Fibroblast of skin of right quadriceps (primary cell): Measurements from ENCODE around the gene SPATA19.
A peak's percentile ranks its signal among the peaks of the same experiment; 100 is the strongest.

Source experiments
- DNase-seq: peaks from one replicate; pipeline ENCODE4 v3.0.0-alpha.2; 2013

Gene SPATA19

DNA sequence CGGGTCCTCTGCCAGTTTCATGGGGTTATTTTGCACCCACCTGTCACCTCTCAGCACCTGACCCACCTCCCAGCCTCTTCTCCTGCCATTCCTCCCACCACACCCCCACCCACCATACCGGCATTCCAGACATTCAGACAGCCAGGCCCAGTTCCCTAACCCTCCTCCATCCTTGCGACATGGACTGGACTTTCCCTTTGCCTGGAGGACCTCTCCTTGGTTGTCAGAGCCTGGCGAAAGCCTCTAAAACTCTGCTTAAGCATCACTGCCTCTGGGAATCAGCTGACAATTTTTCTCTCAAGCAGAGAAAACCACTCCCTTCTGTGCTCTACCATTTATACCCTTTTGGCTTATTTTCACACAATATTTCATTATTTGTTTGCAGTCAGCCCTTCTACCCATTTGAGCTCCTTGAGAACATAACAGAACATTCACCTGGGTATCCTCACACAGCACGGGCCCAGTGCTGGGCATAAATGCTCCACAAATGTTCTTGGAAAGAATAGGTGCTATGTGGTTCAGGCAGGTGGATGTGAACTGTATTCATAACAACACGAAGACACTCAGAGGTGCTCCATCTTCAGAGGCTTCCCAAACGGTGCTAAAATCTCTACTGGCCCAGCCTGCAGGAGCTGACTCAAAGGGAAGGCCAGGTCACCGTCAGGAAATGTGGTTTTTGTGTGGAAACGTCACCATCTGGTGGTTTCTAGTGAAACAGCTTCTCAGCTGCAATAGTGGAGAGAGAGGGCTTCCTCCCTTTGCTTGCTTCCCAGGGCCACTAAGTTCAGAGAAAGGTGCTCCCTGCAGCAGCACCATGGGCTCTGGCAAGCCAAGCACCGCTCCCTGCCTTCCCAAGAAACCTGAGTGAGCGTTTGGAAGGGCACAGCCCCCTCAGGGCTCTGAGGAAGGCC is 10.4 kb downstream of the SPATA19 start:
- peak; percentile 47 for DNase-seq

DNA sequence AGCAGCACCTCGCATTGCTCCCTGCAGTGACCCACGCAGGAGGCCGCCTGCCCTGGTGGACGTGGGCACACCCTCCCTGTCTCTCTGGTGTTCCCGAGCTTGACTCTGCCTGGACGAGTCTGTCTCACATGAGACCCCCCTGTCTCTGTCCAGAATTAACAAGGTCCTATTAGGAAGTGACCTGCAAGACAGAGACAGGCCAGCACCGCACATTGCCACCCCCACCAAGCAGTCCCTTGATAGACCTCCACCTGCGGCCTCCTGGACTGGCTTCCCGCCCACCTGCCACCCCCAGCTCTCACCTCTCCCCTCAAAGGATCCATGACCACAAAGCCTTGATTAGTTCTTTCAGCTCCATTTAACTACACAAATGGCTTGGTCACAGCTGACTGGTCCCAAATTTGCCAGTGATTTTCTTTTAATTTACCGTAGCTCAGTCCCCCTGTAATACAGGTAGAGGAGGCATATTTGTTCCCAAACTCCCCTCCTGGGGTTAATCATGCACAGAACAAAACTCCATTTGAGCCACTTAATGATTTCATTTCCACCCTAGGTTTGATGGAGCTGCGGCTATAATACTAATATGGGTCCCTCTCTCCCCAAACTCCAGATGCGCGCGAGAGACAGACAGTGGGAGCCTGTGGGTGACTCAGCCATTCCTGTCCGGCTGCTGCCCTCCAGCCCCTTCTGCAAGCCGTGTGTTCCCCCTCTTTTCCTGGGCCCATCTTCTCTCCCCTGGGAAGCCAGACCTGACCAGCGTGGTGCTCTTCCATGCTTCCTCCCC is 11.2 kb downstream of the SPATA19 start:
- DNase-seq = no peak

DNA sequence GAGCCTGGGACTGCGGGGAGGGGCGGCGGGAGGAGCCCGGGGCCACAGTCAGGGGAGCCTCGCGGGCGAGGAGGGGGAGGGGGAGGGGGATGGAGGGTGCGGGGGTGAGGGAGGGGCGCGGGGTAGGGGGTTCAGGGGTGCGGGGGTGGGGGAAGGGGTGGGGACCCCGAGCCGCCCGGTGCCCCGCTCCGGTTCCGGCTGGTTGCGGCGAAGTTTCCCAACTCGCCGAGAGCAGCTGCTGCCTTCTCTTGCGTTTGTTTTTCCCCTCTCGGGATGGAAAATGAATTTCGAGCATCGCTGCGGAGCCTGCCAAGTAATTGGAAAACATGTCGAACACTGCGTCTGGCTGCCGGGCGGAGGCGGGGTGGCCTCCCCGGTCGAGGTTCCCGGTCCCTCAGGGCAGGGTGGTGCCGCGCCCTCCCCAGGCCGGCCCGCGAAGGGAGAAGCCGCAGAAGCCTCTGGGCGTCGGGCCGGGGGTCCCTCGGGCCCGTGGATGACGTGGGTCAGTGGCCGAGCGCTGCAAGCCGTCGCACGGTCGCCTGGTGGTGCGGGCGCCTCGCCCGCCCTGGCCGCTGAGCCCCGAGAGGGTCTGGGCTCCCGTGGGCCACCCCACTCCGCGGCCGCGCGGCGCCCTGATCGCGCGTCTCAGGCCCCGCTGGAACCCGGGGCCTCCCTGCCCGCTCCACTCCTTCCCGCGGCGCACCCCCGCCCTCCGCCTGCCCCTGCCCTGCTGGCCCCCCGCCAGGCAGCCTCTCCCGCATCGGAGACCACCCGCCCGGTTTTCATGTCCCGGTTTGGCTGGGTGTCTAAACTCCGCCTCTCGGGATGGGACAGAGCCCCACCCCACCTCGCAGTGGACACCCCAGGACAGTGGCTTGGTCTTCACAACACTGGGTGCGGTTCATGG is 12.1 kb downstream of the SPATA19 start:
- no peak for DNase-seq

DNA sequence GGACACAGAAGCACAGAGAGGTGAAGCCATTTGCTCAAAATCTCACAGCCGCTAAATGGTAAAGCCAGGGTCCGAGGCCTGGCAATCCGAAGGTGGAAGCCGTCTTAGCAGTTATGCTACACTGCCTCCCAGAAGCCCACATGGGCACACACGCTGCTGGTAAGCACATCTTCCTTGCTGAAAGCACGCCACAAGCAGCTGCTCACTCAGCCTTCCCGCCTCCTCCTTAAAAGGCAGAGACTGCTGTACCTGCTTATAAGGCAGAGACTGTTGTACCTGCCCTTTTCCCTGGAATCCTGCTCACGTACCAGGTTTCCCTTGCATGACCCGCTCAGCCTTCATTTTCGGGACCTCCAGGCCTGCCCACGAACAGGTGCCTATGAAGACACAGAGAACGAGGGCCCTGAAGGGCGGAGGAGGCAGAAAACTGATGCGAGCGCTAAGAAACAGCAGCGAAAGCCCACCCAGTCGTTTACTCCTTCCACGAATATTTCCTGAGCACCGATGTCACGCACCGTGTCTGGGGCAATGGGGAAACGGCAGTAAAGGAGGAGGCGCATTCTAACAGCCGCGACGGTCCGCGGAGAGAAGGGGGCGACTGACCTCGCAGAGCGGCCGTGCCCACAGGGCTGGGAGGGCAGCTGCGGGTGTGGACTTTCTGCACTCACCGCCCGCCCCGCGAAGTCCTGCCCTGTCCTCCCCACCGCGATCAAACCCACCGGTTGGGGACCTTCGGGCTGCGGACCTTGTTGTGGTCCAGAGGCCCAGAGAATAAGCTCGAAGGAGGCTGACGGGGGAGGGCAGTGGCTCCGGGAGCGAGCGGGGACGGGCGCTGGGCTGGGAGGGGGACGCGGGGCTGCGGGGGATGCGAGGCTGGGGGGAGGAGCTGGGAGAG is 13.0 kb downstream of the SPATA19 start:
- no peak for DNase-seq

DNA sequence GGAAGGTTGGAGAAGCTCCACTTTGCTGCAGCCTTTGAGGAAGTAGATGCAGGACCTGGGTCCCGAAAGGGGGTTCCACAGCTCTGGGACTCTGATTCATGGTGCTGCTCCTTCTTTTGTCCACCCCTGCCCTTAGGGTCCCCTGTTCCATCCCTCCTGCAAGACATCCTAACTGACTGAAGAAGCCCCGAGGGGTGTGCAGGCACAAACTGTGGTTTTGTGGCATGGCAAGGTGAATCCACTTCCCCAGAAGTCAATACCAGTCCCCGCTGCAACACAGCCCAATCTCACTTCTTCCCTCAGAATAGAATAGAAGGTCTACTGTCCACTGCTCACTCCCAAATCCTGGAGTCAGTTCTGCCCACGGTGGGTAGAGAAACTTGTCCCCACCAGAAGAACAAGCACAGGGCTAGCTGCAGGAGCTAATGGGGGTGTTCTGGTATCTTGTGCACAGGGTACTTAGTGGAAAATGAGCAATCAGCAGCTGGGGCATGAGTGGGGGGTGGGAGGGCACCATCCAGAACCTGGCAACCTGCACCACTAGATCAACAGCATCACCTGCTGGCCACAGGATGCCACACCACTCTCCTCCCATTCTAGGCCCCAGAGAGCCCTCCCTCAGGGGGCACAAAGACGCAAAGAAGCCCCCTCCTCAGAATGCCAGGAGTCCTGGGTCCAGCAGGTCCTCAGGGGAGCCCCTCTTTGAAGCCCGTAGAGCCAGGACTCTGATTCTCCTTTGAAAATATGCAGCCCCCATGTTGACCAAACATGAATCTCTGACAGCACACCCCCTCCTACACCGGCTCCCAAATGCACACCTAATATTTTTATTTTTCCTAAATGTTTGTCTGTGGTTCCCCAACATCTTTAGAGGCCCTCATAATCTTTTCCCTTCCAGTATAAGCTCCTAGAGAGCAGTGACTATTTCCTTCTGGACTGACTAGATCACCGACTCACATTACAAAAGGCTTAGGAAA is 14.1 kb downstream of the SPATA19 start:
- no peak for DNase-seq

DNA sequence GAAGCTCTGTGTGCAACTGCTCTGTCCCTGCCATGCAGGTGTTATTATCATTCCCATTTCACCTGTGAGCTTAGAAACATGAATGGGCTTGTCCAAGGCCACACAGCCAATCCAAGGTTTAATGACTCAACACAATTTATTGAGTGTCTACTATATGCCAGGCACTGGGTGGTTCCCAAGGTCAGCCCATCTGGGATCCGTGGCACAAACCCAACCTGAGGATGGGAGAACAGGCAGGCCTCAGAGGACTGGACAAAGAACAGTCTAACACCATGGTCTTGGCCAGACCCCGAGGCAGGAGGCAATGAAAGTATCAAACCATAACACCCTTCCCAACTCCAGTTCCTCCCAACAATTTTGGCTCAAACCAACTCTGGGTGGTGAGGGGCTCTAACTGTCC is 15.7 kb downstream of the SPATA19 start:
- no peak for DNase-seq

DNA sequence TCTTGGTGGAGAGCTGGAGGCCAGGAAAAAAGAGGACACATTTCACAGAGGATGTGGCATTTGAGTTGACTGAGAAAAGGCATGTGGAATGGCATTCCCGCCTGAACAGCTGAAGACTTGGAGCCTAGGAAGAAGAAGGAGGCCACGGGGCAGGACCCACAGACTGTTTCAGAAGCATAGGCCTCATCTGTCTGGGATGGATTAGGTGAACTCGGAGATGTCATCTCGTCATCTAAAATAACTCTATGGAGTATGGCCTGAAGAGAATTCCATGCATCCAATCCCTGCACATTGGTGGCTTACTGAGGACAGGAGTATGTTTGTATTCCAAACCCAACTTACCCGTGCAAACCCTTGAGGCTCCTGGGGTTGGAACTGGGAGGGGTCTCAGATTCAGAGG is 16.4 kb downstream of the SPATA19 start:
- no peak for DNase-seq

DNA sequence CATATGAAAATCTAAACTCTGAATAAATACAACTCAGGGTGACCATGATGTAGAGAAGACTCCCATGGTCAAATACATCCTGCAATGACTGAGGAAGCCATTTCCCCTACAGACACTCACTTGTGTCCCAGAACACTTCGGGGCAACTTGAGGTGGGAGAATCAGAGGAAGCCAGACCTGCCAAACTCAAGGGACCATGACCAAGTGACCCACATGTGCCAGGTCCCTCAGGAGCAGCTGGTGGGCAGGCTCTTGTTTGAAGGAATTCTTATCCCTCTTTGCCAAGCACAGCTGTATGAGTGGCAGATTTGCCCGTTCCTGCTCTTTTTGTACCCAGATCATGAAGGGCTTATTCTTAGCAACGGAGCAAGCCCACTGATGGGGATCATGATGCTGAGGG is 17.8 kb downstream of the SPATA19 start:
- DNase-seq = no peak

DNA sequence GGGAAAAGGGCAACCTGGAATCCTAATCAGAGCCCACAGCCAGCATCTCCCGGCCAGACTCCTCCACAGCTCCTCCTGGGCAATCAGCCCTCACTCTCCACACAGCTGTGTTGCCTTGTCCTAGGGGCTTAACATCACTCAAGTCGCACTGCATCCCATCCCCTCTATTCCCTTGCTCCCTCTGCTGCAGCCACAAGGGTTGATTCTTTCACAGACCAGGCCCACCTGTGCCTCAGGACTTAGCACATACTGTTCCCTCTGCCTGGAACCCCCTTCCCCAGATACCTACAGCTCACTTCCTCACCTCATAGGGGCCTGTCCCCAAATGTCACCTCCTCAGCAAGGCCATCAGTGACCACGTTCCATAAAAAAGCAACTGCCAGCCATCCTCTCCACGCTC is 18.4 kb downstream of the SPATA19 start:
- DNase-seq = no peak

DNA sequence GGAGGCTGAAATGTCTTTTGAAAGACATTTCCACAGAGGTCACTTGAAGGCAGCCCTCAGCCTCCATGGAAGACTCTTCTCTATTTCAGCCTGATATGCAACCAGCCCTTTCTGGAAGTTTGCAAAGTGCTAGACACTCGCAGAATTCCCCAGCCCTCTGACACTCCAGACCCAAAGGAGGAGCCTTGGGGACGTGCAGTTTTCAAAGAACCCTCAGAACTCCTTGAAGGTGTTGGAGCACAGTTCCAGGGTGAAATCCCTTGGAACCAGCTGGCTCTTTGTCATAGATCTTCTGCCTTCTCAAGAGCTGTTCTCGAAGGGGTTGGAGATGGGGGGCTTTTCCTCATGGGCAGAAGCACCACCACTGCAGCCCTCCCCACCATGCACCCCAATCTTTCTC is 19.6 kb downstream of the SPATA19 start:
- no peak for DNase-seq

DNA sequence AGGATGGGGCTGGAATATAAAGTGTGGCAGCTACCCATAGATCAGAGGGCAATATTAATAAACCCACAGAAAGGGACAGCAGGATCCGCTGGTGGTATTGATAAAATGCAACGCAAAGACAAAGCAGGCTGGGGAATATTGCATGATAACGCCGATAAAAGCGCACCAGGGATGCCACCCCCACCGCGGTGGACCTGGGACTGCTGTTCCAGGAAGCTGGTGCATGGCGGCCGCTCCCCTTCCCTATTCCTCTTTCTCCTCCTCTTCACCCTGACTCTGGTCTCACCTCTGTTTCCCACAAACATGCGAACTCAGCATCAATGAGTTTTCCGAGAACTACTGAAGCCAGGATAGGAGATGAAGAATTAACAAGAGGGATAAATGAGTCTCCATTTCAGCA is 20.2 kb downstream of the SPATA19 start:
- no peak for DNase-seq

DNA sequence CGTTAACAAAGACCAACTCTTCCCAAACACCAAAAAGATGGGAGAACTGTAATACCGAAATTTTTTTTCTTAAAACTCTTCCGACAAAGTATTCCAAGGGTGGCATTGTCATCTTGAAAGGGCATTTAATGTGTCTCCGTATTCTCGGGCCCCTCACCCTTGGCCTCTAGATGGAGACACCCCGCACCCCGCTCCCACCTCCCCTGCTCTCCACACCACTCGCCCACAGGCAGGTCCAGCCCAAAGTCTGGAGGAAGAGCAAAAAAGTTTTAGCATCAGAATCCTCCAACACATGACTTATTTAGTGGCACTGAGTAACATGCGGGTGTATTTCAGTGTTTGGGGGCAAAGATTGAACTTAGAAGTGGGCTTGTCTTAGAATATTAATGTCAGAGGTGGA is 20.7 kb downstream of the SPATA19 start:
- DNase-seq = no peak

DNA sequence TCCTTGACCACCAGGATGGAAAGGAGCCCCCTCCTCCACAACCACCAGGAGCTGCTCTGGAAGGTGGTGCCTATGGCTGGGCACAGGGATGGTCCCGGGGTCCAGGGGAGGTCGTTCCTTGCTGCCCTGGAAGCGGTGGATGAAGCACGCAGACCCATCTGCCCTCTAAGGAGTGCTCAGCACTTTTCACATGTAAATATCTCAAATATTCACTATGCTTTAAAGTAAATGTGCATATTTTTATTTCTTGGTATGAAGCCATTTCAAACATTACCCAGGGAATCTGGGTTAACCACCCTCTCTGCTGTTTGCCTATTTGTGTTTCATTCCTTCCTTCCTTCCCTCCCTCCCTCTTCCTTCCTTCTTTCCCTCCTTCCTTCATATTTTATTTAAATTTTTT is 21.7 kb downstream of the SPATA19 start:
- no peak for DNase-seq

DNA sequence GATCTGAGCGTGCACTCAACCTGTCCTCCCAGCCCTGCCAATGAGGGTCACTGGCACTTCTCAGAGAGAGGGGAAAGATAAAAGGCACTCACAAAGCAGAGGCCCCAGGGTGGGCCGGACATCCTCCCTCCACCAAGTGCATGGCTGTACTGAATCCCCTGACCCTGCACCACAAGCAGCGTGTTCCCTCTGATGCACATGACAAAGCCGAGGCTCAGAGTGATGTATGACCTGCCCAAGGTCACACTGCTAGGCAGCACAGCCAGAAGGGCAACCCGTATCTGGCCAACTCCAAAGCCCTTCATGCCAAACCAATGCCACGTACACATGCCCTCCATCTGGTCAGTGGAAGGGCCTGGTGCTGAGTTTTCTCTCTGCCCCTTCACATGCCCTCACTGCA is 22.1 kb downstream of the SPATA19 start:
- no peak for DNase-seq

DNA sequence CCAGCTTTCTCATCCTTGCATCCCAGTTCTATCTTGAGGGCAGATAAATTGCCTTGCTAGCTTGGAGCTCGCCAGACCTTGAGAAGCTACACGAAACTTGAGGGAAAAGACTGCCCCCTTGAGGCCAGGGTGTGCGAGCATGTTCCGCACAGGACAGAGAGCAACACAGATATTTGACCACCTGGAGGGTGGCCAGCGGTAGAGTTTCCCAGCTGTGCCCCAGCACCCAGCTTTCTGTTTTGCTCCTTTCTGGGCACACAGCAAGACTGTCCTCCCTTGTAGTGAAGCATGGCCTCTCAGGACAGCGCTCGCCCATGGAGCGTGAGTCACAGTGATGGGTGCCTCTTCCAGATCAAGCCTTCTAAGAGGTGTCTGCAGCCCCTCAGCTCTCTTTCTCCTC is 23.5 kb downstream of the SPATA19 start:
- DNase-seq = peak; percentile 24

DNA sequence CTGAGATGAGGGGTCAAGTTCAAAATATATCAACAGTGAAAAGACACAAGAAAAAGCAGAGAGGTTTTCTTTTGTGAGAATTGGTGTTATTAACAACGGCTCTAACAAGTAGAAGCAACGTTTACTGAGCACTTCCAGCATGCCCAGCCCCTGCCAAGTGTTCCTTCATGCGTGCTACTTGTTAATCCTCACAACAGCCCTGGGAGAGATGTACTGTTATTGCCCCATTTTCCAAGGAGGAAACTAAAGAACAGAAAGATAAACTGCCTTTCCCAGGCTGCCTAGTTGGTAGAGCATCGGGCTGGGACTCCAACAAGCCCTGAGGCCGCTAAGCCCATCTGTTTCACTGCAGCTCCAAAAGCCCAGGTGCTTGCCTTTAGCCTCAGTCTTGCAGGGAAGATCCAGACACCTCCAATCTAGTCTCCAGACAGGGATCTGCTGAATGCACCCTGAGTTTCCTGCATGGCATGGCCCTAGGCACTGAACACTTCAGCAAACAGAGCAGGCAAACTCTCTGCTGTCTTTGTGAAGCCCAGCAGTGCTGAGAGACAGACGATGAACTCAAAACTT is 25.5 kb downstream of the SPATA19 start:
- DNase-seq = no peak

DNA sequence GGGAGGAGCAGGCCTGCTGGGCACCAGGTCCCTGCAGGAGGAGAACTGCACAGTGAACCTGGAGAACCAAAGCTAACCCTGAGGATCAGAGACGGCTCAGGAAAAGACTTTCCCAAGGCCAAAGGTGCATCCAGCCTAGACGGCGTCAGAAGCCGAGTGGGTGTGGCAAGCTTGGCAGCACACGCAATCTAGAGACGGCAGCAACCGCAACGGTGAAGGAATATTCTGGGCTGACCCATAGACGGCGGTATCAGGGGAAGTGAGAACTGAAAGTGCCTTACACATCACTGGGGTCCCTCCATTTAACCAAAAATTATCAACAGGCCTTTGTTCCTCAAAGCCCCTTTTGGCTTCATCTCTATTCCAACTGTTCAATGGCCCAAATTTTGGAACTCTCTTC is 26.2 kb downstream of the SPATA19 start:
- no peak for DNase-seq

DNA sequence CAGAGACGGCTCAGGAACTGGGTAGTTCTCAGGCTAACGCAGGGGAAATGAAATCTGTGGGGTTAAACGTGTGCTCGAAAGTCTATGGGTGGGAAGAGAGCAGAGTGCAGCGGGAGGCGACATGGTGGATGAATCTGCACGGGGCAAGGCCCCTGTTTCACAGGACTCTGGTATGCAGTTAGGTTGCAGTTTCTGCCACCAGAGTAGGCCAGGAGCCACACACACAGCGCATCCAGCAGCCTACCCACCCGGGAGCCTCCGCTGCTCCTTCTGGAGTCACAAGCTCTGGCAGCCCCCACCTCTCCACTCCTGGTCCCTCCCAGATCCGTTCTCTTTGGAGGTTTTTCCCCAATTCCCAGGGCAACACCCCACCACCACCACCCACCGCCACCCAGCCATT is 27.0 kb downstream of the SPATA19 start:
- DNase-seq = no peak

DNA sequence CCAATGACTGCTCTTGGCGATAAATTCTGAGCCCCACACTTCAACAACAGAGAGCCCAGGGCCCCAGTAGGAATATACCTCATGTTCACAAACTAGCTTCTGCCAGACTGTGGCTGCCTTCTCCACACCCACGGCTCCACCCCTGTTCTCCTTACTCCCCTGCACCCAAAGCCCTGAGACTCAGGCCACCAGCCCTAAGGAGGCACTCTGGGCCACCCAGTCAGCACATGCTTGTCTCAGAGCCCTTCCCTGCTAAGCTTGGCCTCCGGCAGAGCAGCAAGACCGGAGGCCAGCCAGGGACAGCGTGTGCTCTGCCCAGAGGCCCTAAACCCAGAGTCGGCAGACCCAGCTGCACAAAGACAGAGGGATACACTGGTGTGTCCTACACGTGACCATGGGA is 27.9 kb downstream of the SPATA19 start:
- DNase-seq = no peak

DNA sequence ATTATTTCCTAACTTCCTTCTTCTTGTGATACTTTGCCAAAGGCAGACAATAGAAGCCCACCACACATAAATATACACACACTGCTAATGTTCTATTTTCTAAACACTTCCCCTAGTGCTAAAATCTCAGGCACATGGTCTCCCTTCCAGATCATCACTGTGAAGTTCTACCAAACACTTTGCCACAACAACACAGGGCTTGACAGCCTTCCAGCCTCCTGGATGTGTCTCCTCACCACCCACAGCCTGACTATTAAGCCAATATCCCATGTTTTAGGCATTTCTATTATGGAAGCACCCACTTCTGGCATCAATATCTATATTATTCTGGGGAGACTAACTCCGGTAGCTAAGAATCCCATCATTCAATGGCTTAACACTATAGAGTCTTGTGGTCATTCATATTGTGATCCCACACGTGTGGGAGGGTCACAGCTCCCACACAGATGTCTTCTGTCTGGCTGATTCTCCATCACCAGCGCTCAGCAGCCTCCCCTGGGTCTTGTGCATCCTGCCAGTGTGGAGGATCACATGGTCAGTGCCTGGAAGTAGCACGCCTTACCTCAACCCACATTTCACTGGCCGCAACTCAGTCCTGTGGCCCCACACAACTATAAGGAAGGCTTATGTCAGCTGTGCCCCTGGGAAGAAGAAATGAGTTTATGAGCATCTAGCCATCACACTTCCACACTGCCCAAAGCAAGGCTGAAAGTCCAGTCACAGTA is 29.0 kb downstream of the SPATA19 start:
- DNase-seq = no peak
